Posterior vena cava (tissue), 2 donors: ENCODE measurements around the gene ADAMTS2. TPM values are rescaled to one million over a fixed set of nuclear protein-coding genes. Genes with fewer than 3 reads are reported as not detected.
A peak's percentile ranks its signal among the peaks of the same experiment; 100 is the strongest.

Experiments used
- DNase-seq: peaks from one replicate; pipeline ENCODE4 v3.0.0-alpha.2; 2020; ENCODE audit warnings: low spot score
- intact Hi-C, 2 donors: fragments of 100-400 bp; cut with DNase I; formaldehyde crosslinking; loops; one replicate each; pipeline versions ENCODE4 v1.14.1 to v1.14.2; 2022 to 2023
- total RNA-seq, 2 donors: library from RNA; stranded (reverse); fragmentation: NEBNext Ultra II Directional; extraction: Animal tissue kit (Norgen Biotek cat#: 25700); gene quantifications; one replicate each; pipeline ENCODE4 v1.2.1, GENCODE V29; 2021
- donor health status: DM: yes; HTN: yes; CAD: no.
- donor health status: DM: yes; HTN: yes; CAD: no.

The ADAMTS2 gene
- total RNA-seq, 2 donors from 2014 or later: 27.1 to 62.0 TPM

- no peak for DNase-seq
- intact Hi-C loops: no loop called here
Observed at GRCh38 chr5:179152144-179152895, 192.9 kb downstream of the ADAMTS2 start.

GRCh38 chr5:179151286-179152118, 193.8 kb downstream of the ADAMTS2 start:
- DNase-seq: peak; percentile 76
- intact Hi-C loops: no loop called here

GRCh38 chr5:179150011-179150410, 195.2 kb downstream of the ADAMTS2 start:
- intact Hi-C loops: no loop called here
- DNase-seq: peak; percentile 24

- DNase-seq: no peak
- intact Hi-C loops: no loop called here
Observed at GRCh38 chr5:179149278-179149677, 196.0 kb downstream of the ADAMTS2 start.

GRCh38 chr5:179148703-179149170, 196.5 kb downstream of the ADAMTS2 start:
- intact Hi-C loops: no loop called here
- DNase-seq: peak; percentile 68

GRCh38 chr5:179147991-179148702, 197.1 kb downstream of the ADAMTS2 start:
- peak; percentile 80 for DNase-seq

GRCh38 chr5:179146277-179146676, 199.0 kb downstream of the ADAMTS2 start:
- intact Hi-C loops: no loop called here
- DNase-seq: peak; percentile 32

More at GRCh38 chr5:179147991-179148702, 197.1 kb downstream of the ADAMTS2 start:
- intact Hi-C loops: no loop called here

GRCh38 chr5:179143446-179143845, 201.8 kb downstream of the ADAMTS2 start:
- intact Hi-C loops: no loop called here
- no peak for DNase-seq

- no peak for DNase-seq
- intact Hi-C loops: no loop called here
Observed at GRCh38 chr5:179142434-179143198, 202.6 kb downstream of the ADAMTS2 start.

- no peak for DNase-seq
- intact Hi-C loops: loop anchor here in 1 of 2 donors (1.0 kb wide), 1 partner anchor 39 kb away; no protein-coding TSS in a partner anchor
Observed at GRCh38 chr5:179141867-179142266, 203.4 kb downstream of the ADAMTS2 start.

- no peak for DNase-seq
- intact Hi-C loops: no loop called here
Observed at GRCh38 chr5:179140293-179140692, 205.0 kb downstream of the ADAMTS2 start.

- DNase-seq: no peak
- intact Hi-C loops: loop anchor here in 1 of 2 donors (5.0 kb wide), 1 partner anchor 1998 kb away; no protein-coding TSS in a partner anchor
Observed at GRCh38 chr5:179139936-179140235, 205.4 kb downstream of the ADAMTS2 start.

GRCh38 chr5:179139111-179139935, 205.9 kb downstream of the ADAMTS2 start:
- DNase-seq: peak; percentile 69
- intact Hi-C loops: loop anchor here in 1 of 2 donors (5.0 kb wide), 1 partner anchor 1997 kb away; no protein-coding TSS in a partner anchor

- peak; percentile 48 for DNase-seq
- intact Hi-C loops: loop anchor here in 1 of 2 donors (5.0 kb wide), 1 partner anchor 1996 kb away; no protein-coding TSS in a partner anchor
Observed at GRCh38 chr5:179138568-179138925, 206.7 kb downstream of the ADAMTS2 start.

GRCh38 chr5:179137643-179138567, 207.4 kb downstream of the ADAMTS2 start:
- DNase-seq: peak; percentile 80
- intact Hi-C loops: loop anchor here in 1 of 2 donors (5.0 kb wide), 1 partner anchor 1996 kb away; no protein-coding TSS in a partner anchor

GRCh38 chr5:179137016-179137642, 208.1 kb downstream of the ADAMTS2 start:
- intact Hi-C loops: loop anchor here in 1 of 2 donors (5.0 kb wide), 1 partner anchor 1995 kb away; no protein-coding TSS in a partner anchor
- peak; percentile 47 for DNase-seq
